Neural cell (in vitro differentiated cells): ENCODE data around the gene LCP1. TPM values are rescaled to one million over a fixed set of nuclear protein-coding genes. Genes with fewer than 3 reads are reported as not detected.

Experiments used
- H2AFZ ChIP-seq: fragments of 200-600, 300-800 bp; sonication (generic), shearing (Covaris generic); 2 replicates; pipeline ENCODE4 v1.6.0; 2014; ENCODE audit warnings: low read depth, mild to moderate bottlenecking, antibody characterized with exemption, low read length, moderate library complexity
- H3F3A ChIP-seq: fragments of 200-600 bp; shearing (Covaris generic); 2 replicates; pipeline ENCODE4 v1.6.1; 2016; ENCODE audit warnings: mild to moderate bottlenecking, moderate library complexity, mixed read lengths, antibody characterized with exemption, low read length; ENCODE audit not compliant: insufficient read depth, poor library complexity, severe bottlenecking
- H3K27ac ChIP-seq: fragments of 200-600, 300-800 bp; sonication (generic), shearing (Covaris generic); 2 replicates; pipeline ENCODE4 v1.5.1; 2014; ENCODE audit warnings: mild to moderate bottlenecking, low read length, moderate library complexity
- H3K27me3 ChIP-seq: fragments of 300-800, 200-600 bp; sonication (generic), shearing (Covaris generic); 2 replicates; pipeline ENCODE4 v1.6.0; 2014; ENCODE audit warnings: mild to moderate bottlenecking, low read depth, low read length, moderate library complexity; ENCODE audit not compliant: insufficient read depth
- H3K36me3 ChIP-seq: fragments of 300-800, 200-600 bp; sonication (generic), shearing (Covaris generic); 2 replicates; pipeline ENCODE4 v1.5.1; 2014; ENCODE audit warnings: mild to moderate bottlenecking, antibody characterized with exemption, low read length, moderate library complexity; ENCODE audit not compliant: insufficient read depth
- H3K4me2 ChIP-seq: fragments of 300-800, 200-600 bp; sonication (generic), shearing (Covaris generic); 2 replicates; pipeline ENCODE4 v1.6.0; 2014; ENCODE audit warnings: mild to moderate bottlenecking, low read length
- H3K4me3 ChIP-seq: fragments of 300-800, 200-600 bp; sonication (generic), shearing (Covaris generic); 2 replicates; pipeline ENCODE4 v1.5.1; 2014; ENCODE audit warnings: mild to moderate bottlenecking, low read length, moderate library complexity
- H3K79me2 ChIP-seq: fragments of 200-600 bp; shearing (Covaris generic); replicated peaks from 2 replicates; pipeline ENCODE4 v1.6.0; 2014; ENCODE audit warnings: mild to moderate bottlenecking, low read length, moderate library complexity; ENCODE audit not compliant: insufficient read depth
- H3K9ac ChIP-seq: fragments of 300-800, 200-600 bp; sonication (generic), shearing (Covaris generic); 2 replicates; pipeline ENCODE4 v1.6.1; 2016; ENCODE audit warnings: mild to moderate bottlenecking, low read length, mixed read lengths
- H3K9me2 ChIP-seq: fragments of 200-600 bp; shearing (Covaris generic); 2 replicates; pipeline ENCODE4 v1.6.1; 2016; ENCODE audit warnings: mild to moderate bottlenecking, low read length, mixed read lengths; ENCODE audit not compliant: insufficient read depth
- H3K9me3 ChIP-seq: fragments of 200-600, 300-800 bp; sonication (generic), shearing (Covaris generic); 2 replicates; pipeline ENCODE4 v1.6.1; 2016; ENCODE audit warnings: mild to moderate bottlenecking, mixed run types, low read length, moderate library complexity, mixed read lengths
- H4K20me1 ChIP-seq: fragments of 200-600 bp; shearing (Covaris generic); 2 replicates; pipeline ENCODE4 v1.6.1; 2016; ENCODE audit warnings: mild to moderate bottlenecking, mixed run types; ENCODE audit not compliant: insufficient read depth
- EP300 ChIP-seq: fragments of 450-650 bp; conservative IDR thresholded peaks from 2 replicates; pipeline ENCODE4 v1.6.1; 2014; ENCODE audit warnings: antibody characterized with exemption, mild to moderate bottlenecking, moderate library complexity; ENCODE audit not compliant: poor library complexity, severe bottlenecking
- MXI1 ChIP-seq: fragments of 450-650 bp; conservative IDR thresholded peaks from 2 replicates; pipeline ENCODE4 v1.6.1; 2014; ENCODE audit warnings: antibody characterized with exemption, mild to moderate bottlenecking; ENCODE audit not compliant: poor library complexity, severe bottlenecking
- POLR2AphosphoS5 ChIP-seq: IDR thresholded peaks from 2 replicates; pipeline ENCODE4 v1.6.1; 2012
- RAD21 ChIP-seq: fragments of 450-650 bp; conservative IDR thresholded peaks from 2 replicates; pipeline ENCODE4 v1.6.1; 2014; ENCODE audit warnings: antibody characterized with exemption, mild to moderate bottlenecking, moderate library complexity
- SMC3 ChIP-seq: fragments of 450-650 bp; conservative IDR thresholded peaks from 2 replicates; pipeline ENCODE4 v1.6.1; 2014; ENCODE audit warnings: antibody characterized with exemption, mild to moderate bottlenecking, moderate library complexity; ENCODE audit not compliant: poor library complexity
- TAF1 ChIP-seq: IDR thresholded peaks from 2 replicates; pipeline ENCODE4 v1.6.1; 2012; ENCODE audit warnings: low read depth
- polyA plus RNA-seq: library from polyadenylated mRNA; depleted of rRNA; stranded (reverse); fragments of >200 nt; gene quantifications from 2 replicates; pipeline ENCODE4 v1.2.3, GENCODE V29; 2014
- TF ChIP-seq, protein P1 (sequence below): fragments of 450-650 bp; IDR thresholded peaks from 2 replicates; pipeline ENCODE4 v1.5.1; 2014; ENCODE audit warnings: antibody characterized with exemption, mild to moderate bottlenecking, moderate library complexity; ENCODE audit not compliant: poor library complexity, severe bottlenecking
- TF ChIP-seq, protein P2 (sequence below): IDR thresholded peaks from 2 replicates; pipeline ENCODE4 v1.6.1; 2012; ENCODE audit warnings: borderline replicate concordance

The LCP1 gene
- polyA plus RNA-seq, 1 donor from 2014 or later: 0.76 TPM

DNA sequence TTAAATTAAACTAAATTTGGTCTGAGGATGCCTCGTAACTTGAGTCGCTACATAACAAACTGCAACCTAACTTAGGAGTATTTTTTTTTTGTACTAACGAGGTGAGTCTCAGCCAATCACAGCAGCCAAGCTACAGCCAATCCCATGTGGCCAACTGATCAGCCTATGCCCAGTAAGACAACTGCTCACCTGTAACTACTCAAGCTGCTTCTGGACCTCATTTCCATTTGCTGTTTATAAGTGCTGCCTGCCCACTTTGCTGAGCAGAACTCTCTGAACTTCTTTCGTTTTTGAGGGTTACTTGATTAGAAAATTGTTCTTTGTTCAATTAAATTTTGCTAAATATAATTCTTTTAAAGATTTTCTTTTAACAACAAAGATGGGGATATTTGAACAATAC is 81.0 kb downstream of the LCP1 start:
- Histone ChIP-seq H3K9ac (no peak overlapping the region), H3K79me2 (no peaks in the 10 kb centered on the region), H3K4me2 (no peak overlapping the region), H3K4me3 (no peak overlapping the region), H3K9me3 (no peaks in the 10 kb centered on the region), H3K36me3 (no peaks in the 10 kb centered on the region), H2AFZ (no peak overlapping the region), H3K27ac (no peak overlapping the region), H3F3A (no peaks in the 10 kb centered on the region), H3K27me3 (no peaks in the 10 kb centered on the region), H3K9me2 (no peaks in the 10 kb centered on the region), H4K20me1 (no peaks in the 10 kb centered on the region)
- TF ChIP-seq TAF1: no peak
- TF ChIP-seq, protein P1, sequence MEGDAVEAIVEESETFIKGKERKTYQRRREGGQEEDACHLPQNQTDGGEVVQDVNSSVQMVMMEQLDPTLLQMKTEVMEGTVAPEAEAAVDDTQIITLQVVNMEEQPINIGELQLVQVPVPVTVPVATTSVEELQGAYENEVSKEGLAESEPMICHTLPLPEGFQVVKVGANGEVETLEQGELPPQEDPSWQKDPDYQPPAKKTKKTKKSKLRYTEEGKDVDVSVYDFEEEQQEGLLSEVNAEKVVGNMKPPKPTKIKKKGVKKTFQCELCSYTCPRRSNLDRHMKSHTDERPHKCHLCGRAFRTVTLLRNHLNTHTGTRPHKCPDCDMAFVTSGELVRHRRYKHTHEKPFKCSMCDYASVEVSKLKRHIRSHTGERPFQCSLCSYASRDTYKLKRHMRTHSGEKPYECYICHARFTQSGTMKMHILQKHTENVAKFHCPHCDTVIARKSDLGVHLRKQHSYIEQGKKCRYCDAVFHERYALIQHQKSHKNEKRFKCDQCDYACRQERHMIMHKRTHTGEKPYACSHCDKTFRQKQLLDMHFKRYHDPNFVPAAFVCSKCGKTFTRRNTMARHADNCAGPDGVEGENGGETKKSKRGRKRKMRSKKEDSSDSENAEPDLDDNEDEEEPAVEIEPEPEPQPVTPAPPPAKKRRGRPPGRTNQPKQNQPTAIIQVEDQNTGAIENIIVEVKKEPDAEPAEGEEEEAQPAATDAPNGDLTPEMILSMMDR: no peak
- TF ChIP-seq POLR2AphosphoS5: no peak

DNA sequence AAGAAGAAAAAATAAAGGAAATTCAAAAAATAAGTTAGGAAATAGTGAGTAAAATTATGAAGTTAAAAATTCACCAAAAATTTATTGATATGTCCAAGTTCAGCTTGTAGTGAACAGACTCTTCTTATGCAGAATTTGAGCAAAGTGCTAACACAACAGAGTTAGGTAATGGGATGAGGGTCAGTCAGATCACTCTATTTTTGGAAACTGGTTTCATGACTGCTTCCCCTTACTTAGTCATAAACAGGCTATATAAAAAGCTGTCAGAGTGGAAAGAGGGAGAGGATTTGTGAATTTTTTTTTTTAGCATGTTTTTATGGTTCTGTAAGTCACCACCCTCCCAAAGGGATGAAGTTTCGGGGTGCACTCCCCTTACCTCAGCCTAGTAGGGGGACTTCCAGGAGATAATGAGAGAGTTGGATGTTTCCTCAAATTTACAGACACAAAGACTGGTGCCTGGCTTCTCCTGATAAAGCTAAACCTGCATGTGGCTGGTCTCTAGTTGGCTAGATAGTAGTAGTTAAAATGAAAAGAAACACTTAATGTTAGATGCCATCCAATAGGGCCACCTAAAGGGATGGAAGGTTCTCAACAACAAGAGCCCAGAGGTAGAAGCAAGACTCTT is 81.7 kb downstream of the LCP1 start:
- no peaks in the 10 kb centered on the region for H4K20me1 ChIP-seq
- H3K27me3 ChIP-seq: no peaks in the 10 kb centered on the region
- H3K4me3 ChIP-seq: no peak overlapping the region
- TF ChIP-seq TAF1 (no peak), EP300 (no peak), SMC3 (no peak), POLR2AphosphoS5 (no peak), RAD21 (no peak), MXI1 (no peak)
- TF ChIP-seq, protein P1: no peak
- TF ChIP-seq, protein P2, sequence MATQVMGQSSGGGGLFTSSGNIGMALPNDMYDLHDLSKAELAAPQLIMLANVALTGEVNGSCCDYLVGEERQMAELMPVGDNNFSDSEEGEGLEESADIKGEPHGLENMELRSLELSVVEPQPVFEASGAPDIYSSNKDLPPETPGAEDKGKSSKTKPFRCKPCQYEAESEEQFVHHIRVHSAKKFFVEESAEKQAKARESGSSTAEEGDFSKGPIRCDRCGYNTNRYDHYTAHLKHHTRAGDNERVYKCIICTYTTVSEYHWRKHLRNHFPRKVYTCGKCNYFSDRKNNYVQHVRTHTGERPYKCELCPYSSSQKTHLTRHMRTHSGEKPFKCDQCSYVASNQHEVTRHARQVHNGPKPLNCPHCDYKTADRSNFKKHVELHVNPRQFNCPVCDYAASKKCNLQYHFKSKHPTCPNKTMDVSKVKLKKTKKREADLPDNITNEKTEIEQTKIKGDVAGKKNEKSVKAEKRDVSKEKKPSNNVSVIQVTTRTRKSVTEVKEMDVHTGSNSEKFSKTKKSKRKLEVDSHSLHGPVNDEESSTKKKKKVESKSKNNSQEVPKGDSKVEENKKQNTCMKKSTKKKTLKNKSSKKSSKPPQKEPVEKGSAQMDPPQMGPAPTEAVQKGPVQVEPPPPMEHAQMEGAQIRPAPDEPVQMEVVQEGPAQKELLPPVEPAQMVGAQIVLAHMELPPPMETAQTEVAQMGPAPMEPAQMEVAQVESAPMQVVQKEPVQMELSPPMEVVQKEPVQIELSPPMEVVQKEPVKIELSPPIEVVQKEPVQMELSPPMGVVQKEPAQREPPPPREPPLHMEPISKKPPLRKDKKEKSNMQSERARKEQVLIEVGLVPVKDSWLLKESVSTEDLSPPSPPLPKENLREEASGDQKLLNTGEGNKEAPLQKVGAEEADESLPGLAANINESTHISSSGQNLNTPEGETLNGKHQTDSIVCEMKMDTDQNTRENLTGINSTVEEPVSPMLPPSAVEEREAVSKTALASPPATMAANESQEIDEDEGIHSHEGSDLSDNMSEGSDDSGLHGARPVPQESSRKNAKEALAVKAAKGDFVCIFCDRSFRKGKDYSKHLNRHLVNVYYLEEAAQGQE: no peak
- H2AFZ ChIP-seq: no peak overlapping the region
- H3K36me3 ChIP-seq: no peaks in the 10 kb centered on the region
- H3K79me2 ChIP-seq: no peaks in the 10 kb centered on the region
- no peaks in the 10 kb centered on the region for H3F3A ChIP-seq
- H3K4me2 ChIP-seq: no peak overlapping the region
- H3K9me2 ChIP-seq: no peaks in the 10 kb centered on the region
- no peaks in the 10 kb centered on the region for H3K9me3 ChIP-seq
- no peak overlapping the region for H3K27ac ChIP-seq
- no peak overlapping the region for H3K9ac ChIP-seq
